ENCODE data around the gene CADPS.
A peak's percentile ranks its signal among the peaks of the same experiment; 100 is the strongest.

DNA sequence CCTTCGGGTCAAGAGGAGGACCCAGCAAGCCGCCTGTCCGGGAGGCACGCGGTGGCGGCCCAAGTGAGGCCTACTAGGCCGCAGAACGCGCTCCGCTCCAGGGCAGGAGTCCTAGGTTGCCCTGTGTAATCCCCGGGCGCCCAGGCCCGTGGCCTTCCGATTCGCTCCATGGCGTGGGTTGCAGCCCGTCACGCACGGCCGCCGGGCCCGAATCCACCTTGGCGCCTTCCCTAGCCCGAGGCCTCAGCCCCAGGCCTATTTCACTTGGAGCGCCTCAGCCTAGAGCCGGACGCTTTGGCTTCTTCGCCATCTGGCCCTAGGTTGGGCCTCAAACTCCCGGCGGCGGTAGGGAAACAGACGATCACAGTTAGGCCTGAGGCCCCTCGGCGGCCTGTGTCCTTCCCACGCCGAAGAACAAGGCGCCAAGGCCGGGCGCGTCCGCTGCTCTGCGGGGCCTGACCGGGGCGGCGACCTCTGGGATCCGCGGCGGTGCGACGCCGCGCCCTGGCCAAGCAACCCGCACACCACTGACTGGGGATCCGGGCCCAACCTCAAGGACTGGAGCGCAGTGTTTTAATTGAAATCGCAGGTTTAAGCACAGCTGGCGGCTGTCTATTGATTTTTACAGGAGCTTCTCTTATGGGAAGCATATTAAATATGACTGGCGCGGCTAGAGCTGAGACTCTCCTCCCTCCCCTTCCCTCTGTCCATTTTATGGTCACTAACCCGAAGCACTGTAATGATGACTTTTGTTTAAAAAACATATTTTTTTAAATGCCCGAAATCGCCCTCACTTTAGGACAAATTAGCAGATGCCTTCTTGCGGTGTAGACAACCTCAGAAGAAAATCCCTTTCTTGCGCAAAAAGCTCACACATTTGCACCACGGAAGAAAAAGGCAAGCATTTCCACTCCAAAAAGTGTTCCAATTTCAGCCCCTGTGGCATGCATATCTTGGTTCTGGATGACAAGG is 498.0 kb downstream of the CADPS start:
- TF ChIP-seq, protein P1, sequence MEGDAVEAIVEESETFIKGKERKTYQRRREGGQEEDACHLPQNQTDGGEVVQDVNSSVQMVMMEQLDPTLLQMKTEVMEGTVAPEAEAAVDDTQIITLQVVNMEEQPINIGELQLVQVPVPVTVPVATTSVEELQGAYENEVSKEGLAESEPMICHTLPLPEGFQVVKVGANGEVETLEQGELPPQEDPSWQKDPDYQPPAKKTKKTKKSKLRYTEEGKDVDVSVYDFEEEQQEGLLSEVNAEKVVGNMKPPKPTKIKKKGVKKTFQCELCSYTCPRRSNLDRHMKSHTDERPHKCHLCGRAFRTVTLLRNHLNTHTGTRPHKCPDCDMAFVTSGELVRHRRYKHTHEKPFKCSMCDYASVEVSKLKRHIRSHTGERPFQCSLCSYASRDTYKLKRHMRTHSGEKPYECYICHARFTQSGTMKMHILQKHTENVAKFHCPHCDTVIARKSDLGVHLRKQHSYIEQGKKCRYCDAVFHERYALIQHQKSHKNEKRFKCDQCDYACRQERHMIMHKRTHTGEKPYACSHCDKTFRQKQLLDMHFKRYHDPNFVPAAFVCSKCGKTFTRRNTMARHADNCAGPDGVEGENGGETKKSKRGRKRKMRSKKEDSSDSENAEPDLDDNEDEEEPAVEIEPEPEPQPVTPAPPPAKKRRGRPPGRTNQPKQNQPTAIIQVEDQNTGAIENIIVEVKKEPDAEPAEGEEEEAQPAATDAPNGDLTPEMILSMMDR (IDR thresholded peaks at IDR 0.05; ENCODE audit: poor library complexity) = no peak
- TF ChIP-seq EZH2phosphoT487 (IDR thresholded peaks at IDR 0.05; ENCODE audit: low read depth, severe bottlenecking, unreplicated experiment) = peak; percentile 93

All from hepatocyte (in vitro differentiated cells).